Hematopoietic multipotent progenitor cell treated with erythropoietin and hydrocortisone succinate and interleukin-3 and kit ligand, for 15 days (in vitro differentiated cells): ENCODE results near the gene TVP23A.
"Not testable (repeated sequence)": the region's sequence is repeated elsewhere in the genome, so short reads cannot be mapped to it uniquely, and the experiment has no call there.

Source experiments
- DNase-seq: peaks from one replicate; pipeline ENCODE4 v3.0.0-alpha.2; 2015; ENCODE audit warnings: low spot score

Gene TVP23A

GRCh38 chr16:10835281-10835931 lies 16.8 kb upstream of the TVP23A start:
- no peak for DNase-seq

- no peak for DNase-seq
These were observed 16.2 kb upstream of the TVP23A start for GRCh38 chr16:10834766-10835165.

- no peak for DNase-seq
These were observed 15.5 kb upstream of the TVP23A start for GRCh38 chr16:10834130-10834529.

- DNase-seq: no peak
These were observed 14.7 kb upstream of the TVP23A start for GRCh38 chr16:10833271-10833670.

GRCh38 chr16:10831894-10832886 lies 13.6 kb upstream of the TVP23A start:
- DNase-seq: no peak

- not testable (repeated sequence) for DNase-seq
These were observed 11.6 kb upstream of the TVP23A start for GRCh38 chr16:10830240-10830639.

GRCh38 chr16:10829390-10830098 lies 10.9 kb upstream of the TVP23A start:
- not testable (repeated sequence) for DNase-seq

- DNase-seq: no peak
These were observed 10.3 kb upstream of the TVP23A start for GRCh38 chr16:10828851-10829366.

GRCh38 chr16:10827691-10828341 lies 9.2 kb upstream of the TVP23A start:
- DNase-seq: no peak

GRCh38 chr16:10824111-10824893 lies 5.7 kb upstream of the TVP23A start:
- no peak for DNase-seq

- DNase-seq: no peak
These were observed 4.1 kb upstream of the TVP23A start for GRCh38 chr16:10822702-10823101.

- no peak for DNase-seq
These were observed 2.0 kb upstream of the TVP23A start for GRCh38 chr16:10820546-10820945.

- DNase-seq: no peak
These were observed 1.1 kb downstream of the TVP23A start for GRCh38 chr16:10817514-10817913.

- no peak for DNase-seq
These were observed 5.5 kb downstream of the TVP23A start for GRCh38 chr16:10813099-10813455.

GRCh38 chr16:10812312-10813098 lies 6.1 kb downstream of the TVP23A start:
- DNase-seq: no peak

GRCh38 chr16:10809706-10810105 lies 8.9 kb downstream of the TVP23A start:
- DNase-seq: no peak

GRCh38 chr16:10808850-10809249 lies 9.7 kb downstream of the TVP23A start:
- no peak for DNase-seq

- DNase-seq: no peak
These were observed 10.4 kb downstream of the TVP23A start for GRCh38 chr16:10808218-10808617.

- DNase-seq: no peak
These were observed 11.9 kb downstream of the TVP23A start for GRCh38 chr16:10806698-10807097.

- no peak for DNase-seq
These were observed 13.3 kb downstream of the TVP23A start for GRCh38 chr16:10805334-10805733.
